ENCODE measurements around the gene SYT2. TPM values are rescaled to one million over a fixed set of nuclear protein-coding genes. Genes with fewer than 3 reads are reported as not detected.
"Not testable (repeated sequence)": the region's sequence is repeated elsewhere in the genome, so short reads cannot be mapped to it uniquely, and the experiment has no call there.

The SYT2 gene
- total RNA-seq, 1 donor = not detected

- TF ChIP-seq CTCF (IDR thresholded peaks at IDR 0.05; ENCODE audit: insufficient read depth, low read depth, low read length) = no peak
- no peak for DNase-seq (ENCODE audit: low read depth)
- no peak overlapping the region for H3K4me3 ChIP-seq (ENCODE audit: low read depth, low read length)
These were observed 163.0 kb downstream of the SYT2 start for GRCh38 chr1:202547215-202547614.

GRCh38 chr1:202546796-202547195 is 163.5 kb downstream of the SYT2 start:
- not testable (repeated sequence) for DNase-seq (ENCODE audit: low read depth); H3K4me3 ChIP-seq (ENCODE audit: low read depth, low read length)

GRCh38 chr1:202546377-202546776 is 163.9 kb downstream of the SYT2 start:
- DNase-seq (ENCODE audit: low read depth); H3K4me3 ChIP-seq (ENCODE audit: low read depth, low read length): not testable (repeated sequence)

- DNase-seq (ENCODE audit: low read depth); H3K4me3 ChIP-seq (ENCODE audit: low read depth, low read length): not testable (repeated sequence)
These were observed 164.5 kb downstream of the SYT2 start for GRCh38 chr1:202545647-202546303.

- DNase-seq (ENCODE audit: low read depth); H3K4me3 ChIP-seq (ENCODE audit: low read depth, low read length): not testable (repeated sequence)
These were observed 165.3 kb downstream of the SYT2 start for GRCh38 chr1:202544766-202545449.

GRCh38 chr1:202543537-202543936 is 166.7 kb downstream of the SYT2 start:
- H3K4me3 ChIP-seq (ENCODE audit: low read depth, low read length); DNase-seq (ENCODE audit: low read depth): not testable (repeated sequence)

- H3K4me3 ChIP-seq (ENCODE audit: low read depth, low read length) = not testable (repeated sequence)
These were observed 167.8 kb downstream of the SYT2 start for GRCh38 chr1:202542415-202542814.

GRCh38 chr1:202540858-202541257 is 169.4 kb downstream of the SYT2 start:
- H3K4me3 ChIP-seq (ENCODE audit: low read depth, low read length); DNase-seq (ENCODE audit: low read depth): not testable (repeated sequence)

More at GRCh38 chr1:202542415-202542814, 167.8 kb downstream of the SYT2 start:
- not testable (repeated sequence) for DNase-seq (ENCODE audit: low read depth)

Other genes with a start within 250 kb of the SYT2 start
- 112 and 138 TPM in 2 replicates for gene KDM5B, start 98.0 kb upstream of the SYT2 start, total RNA-seq
- gene PCAT6, start 100.5 kb upstream of the SYT2 start, total RNA-seq = 0.64 TPM in 1 of 2 replicates, not detected in the other
- gene RABIF, start 178.7 kb upstream of the SYT2 start, total RNA-seq = 5.5 and 6.9 TPM in 2 replicates
- 23.8 and 35.4 TPM in 2 replicates for gene KLHL12, start 216.8 kb upstream of the SYT2 start, total RNA-seq
- 66.7 and 118 TPM in 2 replicates for gene ADIPOR1, start 247.9 kb upstream of the SYT2 start, total RNA-seq